ENCODE measurements around the gene HESX1. TPM values are rescaled to one million over a fixed set of nuclear protein-coding genes. Genes with fewer than 3 reads are reported as not detected.

Gene HESX1
- total RNA-seq = under 1 TPM; 0.43 to 0.54 TPM

GRCh38 chr3:57199895-57200297 lies at the start of gene HESX1:
TSS of gene HESX1 (minus strand) at chr3:57199978. CDS start at chr3:57199918, 60 bp downstream.
- H3K27me3 Mint-ChIP-seq = peaks cover 5% of the 10 kb centered on the region
- H3K27ac Mint-ChIP-seq = no peak within 1 kb of the TSS
- no peak for TF ChIP-seq CTCF (IDR thresholded peaks at IDR 0.05)
- intact Hi-C loops (cut with micrococcal nuclease) = no loop called here
- ChIA-PET CTCF (interaction anchor here (1.0 kb wide), 2 partner anchors 33 to 40 kb away, joined by 3 to 4 read pairs; no protein-coding TSS in a partner anchor), POLR2A (no interaction called here)
- H3K9me3 Mint-ChIP-seq = no peaks in the 10 kb centered on the region
- DNase-seq (no peak), ATAC-seq (no peak)
- no peak within 1 kb of the TSS for H3K4me3 Mint-ChIP-seq
- no peaks in the 10 kb centered on the region for H3K36me3 Mint-ChIP-seq (ENCODE audit: low read depth)
- no peaks in the 10 kb centered on the region for H3K4me1 Mint-ChIP-seq (ENCODE audit: low read depth)

GRCh38 chr3:57244946-57245345 lies 45.2 kb upstream of the HESX1 start:
- Mint-ChIP-seq H3K36me3 (ENCODE audit: low read depth) (peaks cover 20% of the 10 kb centered on the region), H3K4me3 (no peak overlapping the region), H3K27me3 (no peaks in the 10 kb centered on the region), H3K27ac (no peak overlapping the region), H3K9me3 (no peaks in the 10 kb centered on the region), H3K4me1 (ENCODE audit: low read depth) (no peaks in the 10 kb centered on the region)
- no peak for DNase-seq
- CTCF ChIA-PET = no interaction called here
- POLR2A ChIA-PET = interaction anchor here (0.6 kb wide), 1 partner anchor 68 kb away, joined by 3 read pairs; no protein-coding TSS in a partner anchor
- no peak for ATAC-seq
- intact Hi-C loops (cut with micrococcal nuclease) = no loop called here
- TF ChIP-seq CTCF (IDR thresholded peaks at IDR 0.05) = no peak

DNA sequence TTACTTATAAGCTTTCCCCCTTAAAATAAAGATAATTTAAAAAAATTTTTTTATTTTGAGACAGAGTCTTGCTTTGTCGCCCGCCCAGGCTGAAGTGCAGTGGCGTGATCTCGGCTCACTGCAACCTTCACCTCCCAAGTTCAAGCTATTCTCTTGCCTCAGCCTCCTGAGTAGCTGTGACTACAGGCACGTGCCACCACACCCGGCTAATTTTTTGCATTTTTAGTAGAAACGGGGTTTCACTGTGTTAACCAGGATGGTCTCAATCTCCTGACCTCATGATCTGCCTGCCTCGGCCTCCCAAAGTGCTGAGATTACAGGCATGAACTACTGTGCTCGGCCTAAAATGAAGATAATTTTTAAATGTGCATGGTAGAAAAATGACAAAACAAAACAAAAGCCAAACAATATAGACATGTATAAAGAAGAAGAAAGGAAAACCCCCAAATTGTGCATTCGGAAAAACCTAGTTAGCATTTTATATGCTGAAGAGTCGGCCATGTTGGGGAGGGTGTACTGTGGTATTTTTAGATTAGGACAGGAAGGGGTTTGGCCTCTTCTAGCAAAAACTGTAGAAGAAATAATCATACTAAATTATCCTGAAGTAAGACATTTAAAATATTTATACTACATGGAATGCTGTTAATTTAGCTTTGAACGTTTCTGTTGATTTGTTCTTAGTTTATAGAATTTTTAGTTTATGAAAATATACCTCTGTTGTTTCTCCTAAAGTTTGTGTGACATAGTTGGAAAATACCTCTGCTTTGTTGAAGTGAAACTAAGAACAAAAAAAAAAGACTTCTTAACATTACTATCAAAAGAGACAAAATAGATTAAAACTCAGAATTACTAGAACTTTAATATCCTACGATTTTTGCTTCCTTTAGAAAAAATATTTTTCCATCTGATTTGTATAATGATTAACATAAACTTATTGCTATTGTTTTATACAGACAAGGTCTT lies 35.1 kb upstream of the HESX1 start:
- Mint-ChIP-seq H3K27ac (no peak overlapping the region), H3K9me3 (no peaks in the 10 kb centered on the region), H3K4me3 (no peak overlapping the region), H3K27me3 (no peaks in the 10 kb centered on the region), H3K4me1 (ENCODE audit: low read depth) (peaks cover 21% of the 10 kb centered on the region), H3K36me3 (ENCODE audit: low read depth) (peaks cover 22% of the 10 kb centered on the region)
- intact Hi-C loops (cut with micrococcal nuclease) = no loop called here
- ATAC-seq (no peak), DNase-seq (no peak)
- ChIA-PET POLR2A (no interaction called here), CTCF (interaction anchor here (0.9 kb wide), 1 partner anchor 65 kb away, joined by 4 read pairs; no protein-coding TSS in a partner anchor)
- no peak for TF ChIP-seq CTCF (IDR thresholded peaks at IDR 0.05)

DNA sequence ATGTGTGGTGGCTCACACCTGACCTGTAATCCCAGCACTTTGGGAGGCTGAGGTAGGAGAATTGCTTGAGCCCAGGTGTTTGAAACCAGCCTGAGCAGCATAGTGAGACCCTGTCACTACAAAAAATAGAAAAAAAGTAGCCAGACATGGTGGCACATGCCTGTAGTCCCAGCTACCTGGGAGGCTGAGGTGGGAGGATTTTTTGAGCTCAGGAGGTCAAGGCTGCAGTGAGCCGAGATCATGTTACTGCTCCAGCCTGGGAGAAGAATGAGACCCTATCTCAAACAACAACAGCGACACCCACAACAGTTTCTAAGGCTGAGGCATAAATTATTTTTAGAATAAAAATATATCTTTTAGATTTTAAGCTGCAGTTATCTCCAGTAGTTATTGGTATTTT lies 34.0 kb upstream of the HESX1 start:
- ATAC-seq = no peak
- ChIA-PET POLR2A (interaction anchor here (0.7 kb wide), 1 partner anchor 729 kb away, joined by 3 read pairs; no protein-coding TSS in a partner anchor), CTCF (interaction anchor here (1.2 to 1.3 kb wide), 3 partner anchors 10 to 134 kb away, joined by 3 read pairs; no protein-coding TSS in a partner anchor)
- H3K36me3 Mint-ChIP-seq (ENCODE audit: low read depth) = peaks cover 14% of the 10 kb centered on the region
- no peaks in the 10 kb centered on the region for H3K27me3 Mint-ChIP-seq
- no peaks in the 10 kb centered on the region for H3K9me3 Mint-ChIP-seq
- no peak for TF ChIP-seq CTCF (IDR thresholded peaks at IDR 0.05)
- H3K4me3 Mint-ChIP-seq = no peak overlapping the region
- H3K4me1 Mint-ChIP-seq (ENCODE audit: low read depth) = peaks cover 31% of the 10 kb centered on the region
- intact Hi-C loops (cut with micrococcal nuclease) = no loop called here
- no peak overlapping the region for H3K27ac Mint-ChIP-seq
- no peak for DNase-seq

GRCh38 chr3:57230006-57230405 lies 30.2 kb upstream of the HESX1 start:
- CTCF ChIA-PET = no interaction called here
- intact Hi-C loops (cut with micrococcal nuclease) = no loop called here

More at GRCh38 chr3:57230006-57230405, 30.2 kb upstream of the HESX1 start:
- H3K4me1 Mint-ChIP-seq (ENCODE audit: low read depth) = peaks cover 36% of the 10 kb centered on the region
- DNase-seq (no peak), ATAC-seq (no peak)
- H3K27me3 Mint-ChIP-seq = no peaks in the 10 kb centered on the region
- POLR2A ChIA-PET = interaction anchor here (0.6 kb wide), 1 partner anchor 692 kb away, joined by 3 read pairs; no protein-coding TSS in a partner anchor
- peaks cover 4% of the 10 kb centered on the region for H3K36me3 Mint-ChIP-seq (ENCODE audit: low read depth)
- TF ChIP-seq CTCF (IDR thresholded peaks at IDR 0.05) = no peak
- no peaks in the 10 kb centered on the region for H3K9me3 Mint-ChIP-seq
- no peak overlapping the region for H3K4me3 Mint-ChIP-seq
- H3K27ac Mint-ChIP-seq = no peak overlapping the region
